HG03575 (cell line): Measurements from ENCODE around the gene F8.
"Not testable (repeated sequence)": the region's sequence is repeated elsewhere in the genome, so short reads cannot be mapped to it uniquely, and the experiment has no call there.

Experiments
- ATAC-seq: cut with Tn5 transposase; IDR thresholded peaks from one replicate; pipeline ENCODE4 v1.9.1; 2021; ENCODE audit not compliant: unreplicated experiment, insufficient number of reproducible peaks, low FRiP score; ENCODE audit errors: extremely low read depth

The F8 gene

GRCh38 chrX:154991476-154991875 lies 31.0 kb downstream of the F8 start:
- ATAC-seq: no peak

- no peak for ATAC-seq
Measured at GRCh38 chrX:154991039-154991438, 31.5 kb downstream of the F8 start.

- ATAC-seq: no peak
Measured at GRCh38 chrX:154990496-154990895, 32.0 kb downstream of the F8 start.

GRCh38 chrX:154988719-154989118 lies 33.8 kb downstream of the F8 start:
- no peak for ATAC-seq

- ATAC-seq: no peak
Measured at GRCh38 chrX:154987940-154988339, 34.6 kb downstream of the F8 start.

- ATAC-seq: no peak
Measured at GRCh38 chrX:154986826-154987575, 35.5 kb downstream of the F8 start.

- peak; percentile 16 for ATAC-seq
Measured at GRCh38 chrX:154981116-154981411, 41.5 kb downstream of the F8 start.

GRCh38 chrX:154980330-154981115 lies 42.0 kb downstream of the F8 start:
- peak; percentile 99 for ATAC-seq

GRCh38 chrX:154979629-154980028 lies 42.9 kb downstream of the F8 start:
- no peak for ATAC-seq

GRCh38 chrX:154968353-154968752 lies 54.2 kb downstream of the F8 start:
- no peak for ATAC-seq

GRCh38 chrX:154967603-154968002 lies 54.9 kb downstream of the F8 start:
- ATAC-seq: no peak

- no peak for ATAC-seq
Measured at GRCh38 chrX:154961947-154962346, 60.6 kb downstream of the F8 start.

- not testable (repeated sequence) for ATAC-seq
Measured at GRCh38 chrX:154955799-154956198, 66.7 kb downstream of the F8 start.

GRCh38 chrX:154939265-154939664 lies 83.3 kb downstream of the F8 start:
- ATAC-seq: not testable (repeated sequence)

GRCh38 chrX:154924771-154925170 lies 97.8 kb downstream of the F8 start:
- ATAC-seq: not testable (repeated sequence)

GRCh38 chrX:154918060-154918483 lies 104.5 kb downstream of the F8 start:
- ATAC-seq: no peak

- no peak for ATAC-seq
Measured at GRCh38 chrX:154914052-154914451, 108.5 kb downstream of the F8 start.

GRCh38 chrX:154910528-154910927 lies 112.0 kb downstream of the F8 start:
- not testable (repeated sequence) for ATAC-seq

GRCh38 chrX:154910048-154910447 lies 112.5 kb downstream of the F8 start:
- not testable (repeated sequence) for ATAC-seq

GRCh38 chrX:154908821-154909220 lies 113.7 kb downstream of the F8 start:
- no peak for ATAC-seq
